Natural killer cell (primary cell): Measurements from ENCODE around the gene SLC17A9. TPM values are rescaled to one million over a fixed set of nuclear protein-coding genes. Genes with fewer than 3 reads are reported as not detected.

Experiments
- ATAC-seq, 3 donors: fragments of 150-1000 bp in 2 of 3; fragments of 200-7000 bp in 1 of 3; cut with Tn5 transposase; 1 replicate in 1 of 3; 2 replicates in 2 of 3; pipeline ENCODE4 v1.10.0; 2021; ENCODE audit warnings: mild to moderate bottlenecking in 2 of 3, moderate library complexity in 2 of 3
- DNase-seq, 2 donors: peaks; one replicate each; pipeline versions ENCODE4 v3.0.0 to v3.0.0-alpha.2; 2013 to 2021; ENCODE audit warnings: mixed read lengths in 1 of 2
- H3K27ac ChIP-seq: one replicate; pipeline ENCODE4 v1.5.1; 2013; ENCODE audit warnings: mild to moderate bottlenecking, low read length
- H3K27me3 ChIP-seq: one replicate; pipeline ENCODE4 v1.6.1; 2013; ENCODE audit warnings: low read length; ENCODE audit not compliant: control insufficient read depth, insufficient read depth
- H3K36me3 ChIP-seq: one replicate; pipeline ENCODE4 v1.6.1; 2013; ENCODE audit warnings: low read length; ENCODE audit not compliant: control insufficient read depth, insufficient read depth
- H3K4me1 ChIP-seq: one replicate; pipeline ENCODE4 v1.6.1; 2013; ENCODE audit warnings: low read length; ENCODE audit not compliant: control insufficient read depth, insufficient read depth
- H3K4me3 ChIP-seq: one replicate; pipeline ENCODE4 v1.5.1; 2013; ENCODE audit warnings: low read length
- H3K9me3 ChIP-seq: one replicate; pipeline ENCODE4 v1.6.1; 2013; ENCODE audit warnings: low read length; ENCODE audit not compliant: control insufficient read depth, insufficient read depth
- H3K27ac Mint-ChIP-seq, 2 donors: one replicate each; pipeline ENCODE4 v1.8.0; 2022; ENCODE audit warnings: mild to moderate bottlenecking in 2 of 2, mixed read lengths in 2 of 2, moderate library complexity in 1 of 2
- H3K27me3 Mint-ChIP-seq, 2 donors: one replicate each; pipeline ENCODE4 v1.8.0; 2022; ENCODE audit warnings: low read depth in 2 of 2, mixed read lengths in 2 of 2
- H3K36me3 Mint-ChIP-seq: one replicate; pipeline ENCODE4 v1.8.0; 2022; ENCODE audit warnings: mixed read lengths
- H3K4me1 Mint-ChIP-seq, 2 donors: one replicate each; pipeline ENCODE4 v1.8.0; 2022; ENCODE audit warnings: mixed read lengths in 2 of 2
- H3K4me3 Mint-ChIP-seq: one replicate; pipeline ENCODE4 v1.8.0; 2022; ENCODE audit warnings: mild to moderate bottlenecking, moderate library complexity, mixed read lengths
- H3K9me3 Mint-ChIP-seq, 2 donors: one replicate each; pipeline ENCODE4 v1.8.0; 2022; ENCODE audit warnings: mixed read lengths in 2 of 2
- CTCF ChIP-seq: fragments of 200-600 bp; IDR thresholded peaks from one replicate; pipeline ENCODE4 v1.8.0; 2022; ENCODE audit warnings: antibody characterized with exemption
- WGBS: methylation state at CpG from one replicate; pipeline ENCODE4 v1.1.7; 2013; ENCODE audit warnings: missing lambda C conversion rate; ENCODE audit not compliant: insufficient coverage; 5-methylcytosine and 5-hydroxymethylcytosine counted together
- intact Hi-C: fragments of 100-400 bp; cut with micrococcal nuclease; formaldehyde crosslinking; loops from one replicate; pipeline ENCODE4 v1.14.2; 2022
- total RNA-seq, 4 donors: library from RNA; stranded (reverse); fragments of 120-200 nt in 1 of 4; gene quantifications; one replicate each; pipeline versions ENCODE4 v1.2.3 to v1.2.4, GENCODE V29; 2013 to 2022

SLC17A9 gene
- total RNA-seq, 3 donors from 2014 or later (not counting 1 experiment from before 2014, with no cell fraction given): 22.3 to 24.0 (median 23.8) TPM

- Mint-ChIP-seq H3K9me3 (no peaks in the 10 kb centered on the region), H3K27me3 (no peaks in the 10 kb centered on the region), H3K27ac (no peak overlapping the region), H3K36me3 (no peaks in the 10 kb centered on the region), H3K4me3 (no peak overlapping the region), H3K4me1 (peaks cover 25 to 27% of the 10 kb centered on the region in 2 donors)
- Histone ChIP-seq H3K4me1 (peaks cover 31% of the 10 kb centered on the region), H3K27me3 (no peaks in the 10 kb centered on the region), H3K36me3 (no peaks in the 10 kb centered on the region), H3K9me3 (no peaks in the 10 kb centered on the region), H3K4me3 (no peak overlapping the region), H3K27ac (no peak overlapping the region)
- no peak for ATAC-seq
- TF ChIP-seq CTCF: no peak
- no peak for DNase-seq
- intact Hi-C loops: loop anchor here (10.0 kb wide), 1 partner anchor 131 kb away; the partner anchor contains the start of gene OGFR
- WGBS: 87% methylated on average over 12 of the region's 12 CpGs
Observed at GRCh38 chr20:62935204-62935967, 17.1 kb upstream of the SLC17A9 start.

- H3K36me3 ChIP-seq: peaks cover 2% of the 10 kb centered on the region
- no peaks in the 10 kb centered on the region for H3K9me3 ChIP-seq
- H3K27me3 ChIP-seq: no peaks in the 10 kb centered on the region
- intact Hi-C loops: loop anchor here (10.0 kb wide), 1 partner anchor 131 kb away; the partner anchor contains the start of gene OGFR
- Mint-ChIP-seq H3K27ac (no peak overlapping the region), H3K27me3 (no peaks in the 10 kb centered on the region), H3K9me3 (no peaks in the 10 kb centered on the region), H3K4me1 (peaks cover 26 to 30% of the 10 kb centered on the region in 2 donors), H3K4me3 (peak overlapping the region; percentile 37), H3K36me3 (no peaks in the 10 kb centered on the region)
- DNase-seq (no peak), ATAC-seq (no peak)
- 96% methylated on average over 22 of the region's 22 CpGs for WGBS
- H3K4me3 ChIP-seq: no peak overlapping the region
- no peak overlapping the region for H3K27ac ChIP-seq
- H3K4me1 ChIP-seq: peaks cover 31% of the 10 kb centered on the region
- no peak for TF ChIP-seq CTCF
Observed at GRCh38 chr20:62935968-62936585, 16.4 kb upstream of the SLC17A9 start.

- Histone ChIP-seq H3K4me3 (peak overlapping the region; percentile 75), H3K27ac (peak overlapping the region; percentile 67)
Observed at GRCh38 chr20:62937268-62938104, 15.0 kb upstream of the SLC17A9 start.

More at GRCh38 chr20:62937268-62938104, 15.0 kb upstream of the SLC17A9 start:
- H3K27ac Mint-ChIP-seq: peak overlapping the region; percentile 79 to 92
- H3K36me3 ChIP-seq: peaks cover 12% of the 10 kb centered on the region
- H3K9me3 Mint-ChIP-seq: no peaks in the 10 kb centered on the region
- no peaks in the 10 kb centered on the region for H3K9me3 ChIP-seq
- H3K36me3 Mint-ChIP-seq: no peaks in the 10 kb centered on the region
- peaks cover 31% of the 10 kb centered on the region for H3K4me1 ChIP-seq
- TF ChIP-seq CTCF: no peak
- peak; percentile 98 for DNase-seq
- WGBS: under 1% methylated on average over 85 of the region's 92 CpGs
- no peaks in the 10 kb centered on the region for H3K27me3 Mint-ChIP-seq
- intact Hi-C loops: loop anchor here (1.0 to 10.0 kb wide), 2 partner anchors 11 to 133 kb away; partner anchors contain the start of genes DIDO1 and OGFR
- H3K4me3 Mint-ChIP-seq: peak overlapping the region; percentile 95
- H3K27me3 ChIP-seq: no peaks in the 10 kb centered on the region
- peak; percentile 87 to 96 (median 91) for ATAC-seq
- peaks cover 36 to 39% of the 10 kb centered on the region in 2 donors for H3K4me1 Mint-ChIP-seq
